Muscle of arm (tissue), 12 donors: ENCODE results near the gene SMO. TPM values are rescaled to one million over a fixed set of nuclear protein-coding genes. Genes with fewer than 3 reads are reported as not detected.
"Not testable (repeated sequence)": the region's sequence is repeated elsewhere in the genome, so short reads cannot be mapped to it uniquely, and the experiment has no call there.

ENCODE experiments used
- DNase-seq: peaks from one replicate; pipeline ENCODE4 v3.0.0-alpha.2; 2013
- polyA plus RNA-seq, 12 donors: library from polyadenylated mRNA; unstranded; fragments of 120-200 nt; gene quantifications; one replicate each; pipeline ENCODE4 v1.2.1, GENCODE V29; 2013; ENCODE audit not compliant: insufficient read length in 12 of 12

Gene SMO
- polyA plus RNA-seq, 12 donors, result 30.5 to 55.4 (median 45.1) TPM; not detected in 1

DNA sequence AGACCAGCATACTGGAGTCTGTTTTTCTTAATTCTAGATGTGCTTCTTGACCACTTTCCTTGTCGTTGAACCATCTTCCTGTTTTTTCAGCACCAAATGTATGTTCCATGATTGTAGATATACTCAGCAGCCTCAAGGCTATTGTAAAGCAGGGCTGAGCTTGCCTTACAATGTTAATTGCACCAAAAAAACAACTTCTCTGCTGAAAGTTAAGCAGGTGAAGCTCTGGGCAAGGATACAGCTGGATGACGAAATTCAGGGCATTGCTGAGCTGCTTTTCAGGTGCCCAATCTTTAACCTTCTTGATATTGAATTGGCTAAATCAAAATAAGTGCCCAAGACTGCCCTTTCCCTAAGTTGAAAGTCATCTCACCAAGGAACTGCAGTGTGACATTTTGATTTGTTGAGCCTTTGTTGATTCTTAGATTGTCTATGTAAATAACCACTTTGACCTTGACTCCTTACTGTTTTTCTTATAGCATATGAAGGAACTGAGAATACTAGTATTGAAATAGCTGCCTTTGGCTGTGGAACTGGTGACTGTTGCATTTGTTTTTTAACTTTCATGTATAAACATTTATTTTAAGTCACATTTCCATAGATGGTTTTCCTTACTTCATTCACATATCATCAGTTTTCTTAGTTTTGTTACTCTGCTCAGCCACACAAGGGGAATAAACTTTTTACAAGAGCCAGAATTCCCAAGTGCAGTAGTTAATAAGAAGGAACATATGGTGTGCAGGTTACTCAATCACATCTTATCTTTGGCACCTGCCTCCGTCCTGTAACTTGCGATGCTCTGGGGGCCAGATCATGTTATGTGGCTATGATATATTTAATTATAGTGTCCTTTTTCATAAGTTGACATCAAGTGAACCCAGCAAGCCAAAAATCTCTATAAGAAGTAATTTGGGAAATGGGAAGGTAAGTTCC, 39.5 kb downstream of the SMO start:
- no peak for DNase-seq

DNA sequence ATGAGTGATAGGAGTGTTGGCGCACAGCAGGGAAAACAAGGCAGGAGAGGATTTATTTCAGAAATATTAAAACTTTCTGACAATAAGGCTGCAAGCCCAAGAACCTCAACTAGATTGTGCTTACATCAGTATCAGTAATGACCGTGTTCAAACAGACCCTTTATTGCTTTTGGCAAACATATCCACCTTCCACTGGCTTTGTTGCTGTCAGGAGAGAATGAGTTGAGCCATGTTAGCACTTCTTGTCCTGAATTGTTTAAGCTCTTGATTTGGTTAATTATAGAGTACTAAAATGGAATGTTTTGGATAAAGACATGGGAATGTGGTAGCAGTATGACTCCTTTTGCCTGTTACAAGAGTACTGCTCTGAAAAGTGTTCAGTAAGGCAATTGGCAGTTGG, 40.2 kb downstream of the SMO start:
- no peak for DNase-seq

DNA sequence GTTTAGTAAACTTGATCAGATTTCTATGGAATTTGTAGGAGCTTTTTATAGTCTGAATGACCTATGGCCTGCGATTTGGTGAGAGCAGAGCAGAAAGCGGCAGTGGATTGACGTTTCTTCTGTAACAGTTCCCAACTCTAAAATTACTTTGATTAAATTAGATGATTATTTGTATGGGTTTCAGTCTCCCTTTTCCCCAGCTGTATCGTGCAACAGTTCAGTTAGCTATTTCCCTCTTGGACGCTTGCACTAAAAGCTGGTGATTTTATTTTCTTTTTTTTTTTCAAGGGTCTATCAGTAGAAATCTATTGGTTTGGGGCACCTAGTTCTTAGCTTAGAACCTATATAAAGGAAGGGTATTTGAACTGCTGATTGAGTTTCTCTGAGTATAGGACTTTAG, 43.2 kb downstream of the SMO start:
- no peak for DNase-seq

DNA sequence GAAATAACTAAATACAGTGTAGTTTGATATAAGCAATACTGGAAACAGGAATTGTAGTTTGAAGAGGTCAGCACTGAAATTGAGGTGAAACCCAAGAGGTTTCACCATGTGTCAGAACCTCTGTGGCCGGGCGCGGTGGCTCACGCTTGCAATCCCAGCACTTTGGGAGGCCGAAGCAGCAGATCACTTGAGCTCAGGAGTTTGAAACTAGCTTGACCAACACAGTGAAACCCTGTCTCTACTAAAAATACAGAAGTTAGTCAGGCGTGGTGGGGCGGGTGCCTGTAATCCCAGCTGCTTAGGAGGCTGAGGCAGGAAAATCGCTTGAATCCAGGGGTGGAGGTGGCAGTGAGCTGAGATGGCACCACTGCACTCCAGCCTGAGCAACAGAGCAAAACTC, 50.1 kb downstream of the SMO start:
- DNase-seq, result no peak

DNA sequence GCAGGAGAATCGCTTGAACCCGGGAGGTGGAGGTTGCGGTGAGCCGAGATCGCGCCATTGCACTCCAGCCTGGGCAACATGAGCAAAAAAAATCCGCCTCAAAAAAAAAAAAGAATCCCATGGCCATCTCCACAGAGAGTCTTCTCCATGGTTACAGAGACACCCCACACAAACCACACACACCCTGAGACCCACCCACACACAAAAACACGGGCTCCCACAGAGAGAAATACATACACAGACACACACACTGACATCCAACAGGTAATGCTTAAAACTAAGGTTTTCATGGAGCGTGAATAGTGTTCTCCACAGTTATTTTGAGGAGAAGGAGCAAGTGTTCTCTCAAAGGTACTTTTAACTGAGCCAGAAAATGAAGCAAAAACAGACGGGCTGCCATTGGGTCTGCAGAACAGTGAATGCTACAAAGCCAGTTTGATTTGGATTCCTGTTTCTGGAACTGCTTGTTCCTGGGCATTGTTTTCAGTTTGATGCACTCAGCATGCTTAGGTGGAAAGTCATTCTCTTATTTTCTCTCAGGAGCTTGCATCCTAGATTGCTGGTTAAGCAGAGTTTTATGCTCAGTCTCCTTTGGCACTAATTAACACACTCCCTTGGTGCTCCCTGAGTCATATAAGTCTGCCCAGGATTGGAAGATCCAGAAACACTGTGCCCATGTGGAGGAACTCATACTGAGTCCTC, 51.8 kb downstream of the SMO start:
- no peak for DNase-seq

DNA sequence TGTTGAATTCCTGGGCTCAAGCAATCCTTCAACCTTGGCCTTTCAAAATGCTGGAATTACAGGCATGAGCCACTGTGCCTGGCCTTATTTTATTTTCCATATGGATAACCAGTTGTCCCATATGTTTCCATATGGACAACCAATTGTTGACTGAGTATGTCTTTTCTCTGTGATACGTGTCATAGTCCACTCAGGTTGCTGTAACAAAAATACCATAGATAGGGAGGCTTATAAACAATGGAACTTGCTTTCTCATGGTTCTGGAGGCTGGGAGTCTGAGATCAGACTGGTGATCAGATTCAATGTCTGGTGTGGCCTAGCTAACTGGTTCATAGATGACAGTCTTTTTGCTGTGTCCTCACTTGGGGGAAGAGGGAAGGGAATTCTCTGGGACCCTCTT, 55.8 kb downstream of the SMO start:
- no peak for DNase-seq

DNA sequence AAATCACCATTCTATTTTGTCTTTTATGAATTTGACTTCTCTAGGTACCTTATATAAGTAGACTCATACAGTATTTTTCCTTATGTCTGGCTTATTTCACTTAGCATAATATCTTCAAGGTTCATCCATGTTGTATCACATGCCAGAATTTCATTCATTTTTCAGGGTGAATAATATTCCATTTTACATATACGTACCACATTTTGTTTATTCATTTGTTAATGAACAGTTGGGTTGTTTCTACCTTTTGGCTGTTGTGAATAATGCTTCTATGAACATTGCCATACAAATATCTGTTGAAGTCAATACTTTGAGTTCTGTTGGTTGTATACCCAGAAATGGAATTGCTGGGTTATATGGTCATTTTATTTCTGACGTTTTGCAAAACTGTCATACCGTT, 57.1 kb downstream of the SMO start:
- no peak for DNase-seq

DNA sequence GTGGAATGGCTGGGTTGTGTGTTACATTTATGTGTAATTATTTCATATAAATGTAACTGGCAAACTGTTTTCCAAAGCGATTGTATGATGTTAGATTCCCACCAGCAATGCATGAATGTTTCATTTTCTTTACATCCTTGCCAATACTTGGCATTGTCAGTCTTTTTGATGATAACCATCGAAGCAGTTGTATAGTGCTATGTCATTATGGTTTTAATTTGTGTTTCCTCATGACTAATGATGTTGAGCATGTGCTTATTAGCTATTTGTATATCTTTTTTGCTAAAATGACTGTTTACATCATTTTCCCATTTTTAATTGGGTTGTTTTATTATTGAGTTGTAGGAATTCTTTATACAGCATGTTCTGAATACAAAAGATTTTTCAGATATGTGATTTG, 58.7 kb downstream of the SMO start:
- no peak for DNase-seq

DNA sequence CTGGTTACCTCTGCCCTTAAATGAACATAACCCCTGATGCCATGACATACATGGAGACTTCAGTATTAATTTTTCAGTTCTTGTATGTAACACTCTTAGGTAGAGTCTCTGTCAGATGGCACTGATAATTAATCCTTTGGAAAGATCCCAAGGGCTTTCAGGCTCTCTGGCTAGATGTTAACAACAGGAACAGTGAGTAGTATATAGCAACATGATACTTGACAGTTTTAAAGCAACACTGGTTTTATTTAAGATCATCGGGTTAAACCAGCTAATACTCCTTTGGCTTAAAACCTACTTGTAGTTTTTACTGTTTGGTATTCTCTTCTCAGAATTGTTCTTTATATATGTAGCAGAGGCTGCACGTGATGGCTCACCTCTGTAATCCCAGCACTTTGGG, 63.7 kb downstream of the SMO start:
- DNase-seq, result no peak

DNA sequence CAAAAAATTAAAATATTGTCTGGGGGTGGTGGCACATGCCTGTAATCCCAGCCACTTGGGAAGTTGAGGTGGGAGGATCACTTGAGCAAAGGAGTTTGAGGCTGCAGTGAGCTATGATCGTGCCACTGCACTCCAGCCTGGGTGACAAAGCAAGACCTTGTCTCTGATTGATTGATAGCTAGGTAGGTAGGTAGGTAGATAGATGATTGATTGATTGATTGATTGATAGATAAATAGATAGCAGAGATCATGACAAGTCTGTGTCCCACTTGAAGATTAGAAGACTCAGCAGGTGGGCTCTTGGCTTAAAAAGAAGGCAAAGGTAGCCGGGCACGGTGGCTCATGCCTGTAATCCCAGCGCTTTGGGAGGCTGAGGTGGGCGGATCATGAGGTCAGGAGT, 64.2 kb downstream of the SMO start:
- DNase-seq, result not testable (repeated sequence)

DNA sequence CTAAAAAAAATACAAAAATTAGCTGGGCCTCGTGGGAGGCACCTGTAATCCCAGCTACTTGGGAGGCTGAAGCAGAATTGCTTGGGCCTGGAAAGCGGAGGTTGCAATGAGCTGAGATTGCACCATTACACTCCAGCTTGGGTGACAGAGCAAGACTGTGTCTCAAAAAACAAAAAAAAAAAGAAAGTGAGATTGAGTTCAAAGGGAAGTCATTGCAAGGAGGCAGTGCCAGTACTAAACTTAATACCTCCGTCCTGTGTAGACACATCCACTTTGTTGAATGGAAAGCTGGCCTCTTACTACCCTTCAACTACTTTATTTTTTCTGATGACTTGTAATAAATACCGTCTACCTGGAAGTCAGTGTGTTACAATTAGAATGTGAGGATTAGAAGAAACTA, 67.4 kb downstream of the SMO start:
- DNase-seq, result no peak

DNA sequence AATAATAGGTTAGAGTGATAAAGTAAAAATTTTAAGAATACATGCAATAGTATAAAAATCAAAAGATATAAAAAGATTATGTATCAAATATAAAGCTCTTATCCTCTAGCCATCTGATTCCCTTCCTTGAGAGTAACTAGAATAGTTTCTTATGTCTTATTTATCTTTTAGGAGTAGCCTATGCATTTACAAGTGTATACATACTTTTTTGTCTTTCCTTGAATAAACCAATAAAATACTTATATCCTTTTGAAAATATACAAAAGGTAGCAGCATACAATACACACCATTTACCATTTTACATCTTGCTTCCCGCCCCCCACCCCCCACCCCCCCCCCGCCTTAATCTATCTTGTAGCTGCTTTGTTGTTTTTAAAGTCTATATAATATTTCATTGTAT, 67.8 kb downstream of the SMO start:
- no peak for DNase-seq

DNA sequence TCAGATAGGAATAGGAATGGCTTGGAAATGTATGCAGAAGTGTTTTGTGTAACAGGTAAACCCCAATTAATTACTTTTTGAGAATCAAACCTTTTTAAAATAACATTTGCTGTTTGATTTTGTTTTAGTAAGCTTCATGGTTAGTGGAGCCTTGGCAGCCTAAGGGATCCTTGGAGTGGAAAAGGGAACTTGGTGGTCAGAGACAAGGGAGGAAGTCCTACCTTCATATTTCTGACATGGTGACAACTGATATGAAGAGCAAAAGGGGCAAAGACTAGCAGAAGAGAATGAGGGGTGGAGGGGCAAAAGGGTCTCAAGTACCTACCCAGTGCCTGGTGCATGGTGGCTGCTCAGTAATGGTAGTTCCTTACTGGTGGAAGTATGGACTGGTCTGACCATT, 68.7 kb downstream of the SMO start:
- DNase-seq, result no peak

DNA sequence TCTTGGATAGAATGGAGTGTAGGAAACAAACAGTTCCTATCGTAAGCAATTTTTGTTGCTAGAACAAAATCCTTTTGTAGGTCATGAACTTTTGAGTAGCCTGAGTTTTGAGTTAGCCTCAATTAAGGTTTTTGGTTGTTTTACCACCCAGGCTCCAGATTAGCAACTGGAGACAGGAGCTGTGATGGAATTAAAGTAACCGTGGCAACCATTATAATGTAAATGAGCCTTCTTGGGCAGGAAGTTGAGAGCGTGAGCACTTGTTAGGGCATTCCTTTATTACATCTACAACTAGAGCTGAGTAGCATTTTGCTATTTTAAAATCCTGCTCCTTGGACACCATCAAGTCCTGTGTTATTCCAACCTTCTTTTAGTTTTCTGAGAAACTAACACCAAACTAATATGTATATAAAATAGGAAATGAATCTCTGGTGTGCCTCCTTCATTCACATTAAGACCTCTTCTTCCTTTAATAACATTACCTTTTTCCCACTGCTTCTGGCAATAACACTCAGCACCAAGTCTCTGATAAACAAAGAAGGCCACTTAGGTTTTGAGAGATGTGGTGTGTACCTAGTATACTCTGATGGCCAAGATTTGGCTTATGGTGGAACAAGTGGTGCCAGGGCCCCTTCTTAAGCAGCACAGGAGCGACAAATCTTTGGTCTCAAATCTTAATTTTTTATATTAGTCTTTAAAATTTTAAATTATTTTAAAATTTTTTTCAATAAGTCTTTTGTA, 70.4 kb downstream of the SMO start:
- no peak for DNase-seq

DNA sequence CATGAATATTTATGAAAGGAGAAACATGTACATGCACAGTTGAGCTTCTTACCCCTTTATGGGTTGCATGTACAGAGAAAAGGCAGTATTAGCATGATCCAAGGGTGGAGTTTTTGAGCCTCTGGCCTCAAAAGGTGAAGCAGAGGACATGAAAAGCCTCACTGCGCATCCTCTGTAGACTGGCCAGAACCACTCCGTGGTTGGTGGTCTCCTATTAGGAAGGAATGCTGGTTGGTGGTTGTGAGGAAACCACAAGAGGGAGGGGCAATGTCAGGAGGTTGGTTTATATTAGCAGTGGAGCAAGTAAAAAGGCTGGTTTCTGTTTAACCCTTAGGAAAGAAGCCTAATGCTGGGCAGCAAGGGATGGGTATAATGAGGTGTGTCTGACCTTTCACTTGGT, 73.9 kb downstream of the SMO start:
- no peak for DNase-seq

Other genes with a start within 250 kb of the SMO start
- 10 to 100 TPM in 11 of 12 donors, not detected in 1; 28.7 to 34.6 (median 31.2) TPM for gene TNPO3, start 133.5 kb upstream of the SMO start, polyA plus RNA-seq
- gene TSPAN33, start 43.9 kb upstream of the SMO start, polyA plus RNA-seq, result 10 to 100 TPM in 11 of 12 donors, not detected in 1; 15.8 to 50.3 (median 33.7) TPM
- gene AHCYL2, start 36.4 kb downstream of the SMO start, polyA plus RNA-seq, result 10 to 100 TPM in 11 of 12 donors, not detected in 1; 13.2 to 24.8 (median 16.1) TPM
- gene STRIP2, start 245.8 kb downstream of the SMO start, polyA plus RNA-seq, result 10 to 100 TPM in 2 of 12 donors, 1 to 10 TPM in 9, not detected in 1; 3.7 to 14.2 (median 7.9) TPM